NCI-H2227 (cell line): ENCODE results near the gene GARIN3.
"Not testable (repeated sequence)": the region's sequence is repeated elsewhere in the genome, so short reads cannot be mapped to it uniquely, and the experiment has no call there.

Experiments
- DNase-seq: peaks from one replicate; lab custom pipeline; 2025; ENCODE audit not compliant: unreplicated experiment; lab: John Stamatoyannopoulos, UW

GARIN3 gene

DNA sequence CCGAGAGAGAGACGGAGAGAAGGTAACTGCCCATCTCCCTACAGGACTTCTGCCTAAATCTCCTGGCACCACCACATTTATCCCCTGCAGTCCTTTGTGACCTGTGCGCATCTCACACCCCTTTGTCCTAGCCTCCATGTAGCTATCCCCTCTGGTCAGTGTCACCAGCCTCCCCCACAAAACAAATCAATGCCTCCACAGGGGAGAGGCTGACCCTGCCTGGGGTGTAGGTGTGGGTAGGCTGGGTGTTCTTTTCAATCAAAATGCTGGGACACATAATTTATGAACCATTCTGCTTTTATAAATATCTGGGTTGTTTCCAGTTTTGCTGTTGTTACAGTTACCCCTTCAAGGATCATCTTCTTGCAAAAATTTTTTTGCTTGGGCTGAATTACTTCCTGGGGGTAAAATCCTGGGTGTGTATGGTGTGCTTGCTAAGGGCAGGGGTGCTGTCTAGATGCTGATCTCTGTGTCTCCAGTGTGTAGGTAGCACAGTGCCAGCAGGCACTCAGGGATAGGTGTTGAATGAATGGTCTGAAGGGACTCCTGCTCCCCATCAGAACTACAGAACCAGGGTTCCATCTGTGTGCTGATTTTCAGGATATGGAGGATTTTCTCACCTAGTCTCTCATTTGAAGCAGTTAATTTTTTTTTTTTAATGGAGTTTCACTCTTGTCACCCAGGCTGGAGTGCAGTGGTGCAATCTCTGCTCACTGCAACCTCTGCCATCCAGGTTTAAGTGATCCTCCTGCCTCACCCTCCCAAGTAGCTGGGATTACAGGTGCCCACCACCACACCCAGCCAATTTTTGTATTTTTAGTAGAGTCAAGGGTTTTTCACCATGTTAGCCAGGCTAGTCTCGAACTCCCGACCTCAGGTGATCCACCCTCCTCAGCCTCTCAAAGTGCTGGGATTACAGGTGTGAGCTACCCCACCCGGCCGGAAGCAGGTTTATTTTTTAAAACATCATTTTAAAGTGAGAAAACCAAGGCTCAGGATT is at the start of gene GARIN3:
Gene GARIN3, minus strand, starts transcription at position 51 of the 1,000 bp plus-strand sequence. CDS start 96 bp downstream, outside the sequence.
- DNase-seq = no peak

- no peak for DNase-seq
These were observed 49.6 kb upstream of the GARIN3 start for GRCh38 chr5:157215514-157216167.

DNA sequence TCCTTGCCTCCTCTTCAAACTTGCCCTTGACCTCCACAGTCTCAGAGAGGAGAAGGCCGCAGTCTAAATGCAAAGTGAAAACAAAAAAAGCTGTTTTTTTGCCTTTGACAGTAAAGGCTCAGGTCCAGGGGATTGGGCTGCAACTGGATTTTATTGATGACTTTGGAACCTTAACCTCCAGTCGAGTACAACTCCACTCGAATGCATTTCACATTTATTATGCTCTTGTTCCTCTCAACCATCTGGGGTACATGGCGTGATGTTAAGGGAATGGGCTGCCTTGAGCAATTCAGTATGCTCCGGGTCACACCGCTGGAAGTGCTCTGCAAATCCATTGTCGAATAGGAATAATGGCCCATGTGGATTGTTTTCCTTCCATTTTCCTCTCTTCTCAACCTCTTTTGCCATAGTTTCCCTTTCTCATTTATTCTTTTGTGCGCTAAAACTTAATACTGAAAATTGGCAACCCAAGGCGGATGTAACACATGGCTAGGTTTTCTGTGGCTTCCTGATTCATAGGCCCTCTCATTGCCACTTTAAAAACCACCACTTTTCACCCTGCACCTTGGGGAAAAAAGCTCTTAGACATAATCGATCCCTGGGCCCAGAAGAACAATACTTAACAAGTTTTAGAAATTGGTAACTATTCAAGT is 48.9 kb upstream of the GARIN3 start:
- DNase-seq = peak; percentile 15

GRCh38 chr5:157214415-157214814 is 48.4 kb upstream of the GARIN3 start:
- DNase-seq = no peak

DNA sequence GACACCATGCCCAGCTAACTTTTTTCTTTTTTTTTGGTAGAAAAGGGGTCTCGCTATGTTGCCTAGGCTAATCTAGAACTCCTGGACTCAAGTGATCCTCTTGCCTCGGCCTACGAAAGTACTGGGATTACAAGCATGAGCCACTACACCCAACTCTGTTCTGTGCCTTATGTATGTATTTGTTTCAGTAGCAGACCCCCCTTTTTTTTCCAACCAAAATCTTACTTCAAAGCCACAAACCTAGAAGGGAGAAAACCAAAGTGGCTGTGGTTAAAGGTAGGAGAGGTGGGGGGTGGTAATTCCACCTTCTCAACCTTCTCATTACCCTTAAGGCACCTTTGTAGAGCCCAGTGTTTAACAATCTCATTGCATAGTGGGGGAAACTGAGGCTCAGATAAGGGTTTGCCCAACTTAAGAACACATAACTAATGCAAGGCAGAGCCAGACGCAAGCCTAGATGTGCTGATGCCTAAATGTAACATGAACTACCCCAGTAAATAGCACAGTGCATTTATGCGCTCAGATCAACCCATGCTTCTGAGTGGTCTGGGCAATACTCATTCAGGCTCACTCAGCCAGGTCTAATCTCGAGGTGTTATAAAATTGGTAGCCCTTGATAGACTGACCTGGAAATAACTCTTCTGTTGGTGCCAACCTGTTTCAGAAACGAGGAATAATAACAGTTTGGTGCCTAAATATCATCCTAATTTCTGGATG is 47.6 kb upstream of the GARIN3 start:
- no peak for DNase-seq

DNA sequence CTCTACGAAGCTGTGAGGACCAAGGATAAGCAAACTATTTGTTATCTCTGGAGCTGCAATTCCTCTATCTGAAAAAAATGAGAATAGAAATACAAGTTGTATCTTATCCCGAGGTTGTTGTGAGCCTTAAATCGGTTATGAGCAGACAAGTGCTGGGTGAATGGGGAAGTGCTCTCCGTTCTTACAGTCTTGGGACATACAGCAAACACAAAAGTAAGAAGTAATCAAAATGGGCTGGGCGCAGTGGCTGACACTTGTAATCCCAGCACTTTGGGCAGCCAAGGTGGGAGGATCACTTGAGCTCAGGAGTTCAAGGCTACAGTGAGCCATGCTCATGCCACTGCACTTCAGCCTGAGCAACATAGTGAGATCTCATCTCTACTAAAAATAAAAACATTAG is 46.2 kb upstream of the GARIN3 start:
- DNase-seq = no peak

GRCh38 chr5:157210652-157211051 is 44.6 kb upstream of the GARIN3 start:
- not testable (repeated sequence) for DNase-seq

DNA sequence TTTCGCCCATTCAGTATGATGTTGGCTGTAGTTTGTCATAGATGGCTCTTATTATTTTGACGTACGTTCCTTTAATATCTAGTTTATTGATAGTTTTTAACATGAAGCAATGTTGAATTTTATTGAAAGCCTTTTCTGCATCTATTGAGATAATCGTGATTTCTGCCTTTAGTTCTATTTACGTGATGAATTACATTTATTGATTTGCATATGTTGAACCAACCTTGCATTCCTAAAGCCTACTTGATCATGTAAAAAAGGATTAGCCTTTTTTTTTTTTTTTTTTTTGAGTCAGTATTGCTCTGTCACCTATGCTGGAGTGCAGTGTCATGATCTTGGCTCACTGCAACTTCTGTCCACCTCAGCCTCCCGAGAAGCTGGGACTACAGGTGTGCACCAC is 39.6 kb upstream of the GARIN3 start:
- no peak for DNase-seq

DNA sequence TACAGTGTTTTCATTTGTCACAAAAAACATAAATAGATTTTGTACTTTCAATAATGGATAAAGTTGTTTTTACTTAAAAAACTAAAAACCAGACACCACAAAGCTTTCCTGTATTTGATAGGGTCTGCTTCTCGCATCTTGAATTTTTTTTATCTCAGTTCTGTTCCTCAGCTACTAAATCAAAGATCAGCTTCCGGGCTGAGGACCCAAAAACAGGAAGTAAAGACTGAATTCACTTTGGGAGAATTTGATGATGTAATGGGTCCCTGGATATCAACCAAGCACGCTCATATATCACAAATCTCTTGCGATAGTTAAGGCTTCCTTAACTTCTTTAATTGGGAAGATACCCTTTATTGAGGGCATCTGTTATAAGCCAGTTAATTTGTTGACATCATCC is 38.7 kb upstream of the GARIN3 start:
- no peak for DNase-seq

DNA sequence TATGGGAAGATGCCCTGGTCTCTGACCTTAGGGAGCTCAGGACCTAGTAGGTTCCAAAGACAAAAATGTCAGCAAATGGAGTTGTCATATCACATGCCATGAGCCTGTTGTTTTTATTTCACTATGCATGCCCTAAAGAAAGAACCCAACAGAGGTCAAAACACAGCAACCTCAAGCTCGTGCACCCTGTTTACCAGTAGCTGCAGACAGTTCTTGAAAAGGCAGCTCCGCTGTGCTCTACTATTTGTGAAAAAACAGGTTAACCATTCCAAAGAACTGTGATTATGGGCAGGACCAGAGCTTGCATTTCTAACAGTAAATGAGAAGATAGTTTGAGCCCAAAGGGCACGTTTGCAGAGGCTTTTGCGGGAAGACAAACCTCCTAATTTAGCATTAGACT is 37.4 kb upstream of the GARIN3 start:
- DNase-seq = no peak

- DNase-seq = no peak
These were observed 35.8 kb upstream of the GARIN3 start for GRCh38 chr5:157201857-157202256.

GRCh38 chr5:157198277-157198986 is 32.4 kb upstream of the GARIN3 start:
- no peak for DNase-seq

DNA sequence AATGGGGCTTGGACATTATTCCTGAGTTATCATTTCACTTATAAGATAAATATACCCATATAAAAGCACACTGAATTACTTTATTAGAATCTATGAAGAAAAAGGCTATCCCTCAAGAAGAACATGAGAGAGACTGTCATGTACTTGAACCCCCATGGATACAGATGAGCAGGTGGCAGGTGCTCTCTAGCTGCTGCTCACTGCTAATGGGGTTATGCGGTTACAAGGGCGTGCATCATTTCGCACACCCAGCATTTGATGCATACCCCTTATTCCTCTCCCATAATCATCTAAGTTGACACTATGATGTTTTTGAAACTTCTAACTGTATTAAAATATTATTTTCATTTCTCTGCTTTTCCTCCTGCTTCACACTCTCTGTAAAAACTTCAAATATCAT is 31.0 kb upstream of the GARIN3 start:
- DNase-seq = peak; percentile 0

DNA sequence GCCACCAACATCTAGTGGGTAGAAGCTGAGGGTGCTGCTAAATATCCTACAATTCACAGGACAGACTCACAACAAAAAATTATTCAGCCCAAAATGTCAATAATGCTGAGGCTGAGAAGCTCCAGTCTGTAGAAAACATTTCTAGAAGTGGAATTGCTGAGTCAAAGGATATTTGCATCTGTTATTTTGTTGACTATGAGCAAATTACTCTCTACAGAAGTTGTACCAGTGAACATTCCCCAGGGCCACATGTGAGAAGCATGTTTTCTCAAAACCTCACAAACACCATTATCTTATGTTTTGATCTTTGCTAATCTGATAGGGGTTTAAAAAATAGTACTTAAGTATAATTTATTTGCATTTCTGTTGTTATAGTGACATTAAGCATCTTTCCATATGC is 30.0 kb upstream of the GARIN3 start:
- DNase-seq = no peak

DNA sequence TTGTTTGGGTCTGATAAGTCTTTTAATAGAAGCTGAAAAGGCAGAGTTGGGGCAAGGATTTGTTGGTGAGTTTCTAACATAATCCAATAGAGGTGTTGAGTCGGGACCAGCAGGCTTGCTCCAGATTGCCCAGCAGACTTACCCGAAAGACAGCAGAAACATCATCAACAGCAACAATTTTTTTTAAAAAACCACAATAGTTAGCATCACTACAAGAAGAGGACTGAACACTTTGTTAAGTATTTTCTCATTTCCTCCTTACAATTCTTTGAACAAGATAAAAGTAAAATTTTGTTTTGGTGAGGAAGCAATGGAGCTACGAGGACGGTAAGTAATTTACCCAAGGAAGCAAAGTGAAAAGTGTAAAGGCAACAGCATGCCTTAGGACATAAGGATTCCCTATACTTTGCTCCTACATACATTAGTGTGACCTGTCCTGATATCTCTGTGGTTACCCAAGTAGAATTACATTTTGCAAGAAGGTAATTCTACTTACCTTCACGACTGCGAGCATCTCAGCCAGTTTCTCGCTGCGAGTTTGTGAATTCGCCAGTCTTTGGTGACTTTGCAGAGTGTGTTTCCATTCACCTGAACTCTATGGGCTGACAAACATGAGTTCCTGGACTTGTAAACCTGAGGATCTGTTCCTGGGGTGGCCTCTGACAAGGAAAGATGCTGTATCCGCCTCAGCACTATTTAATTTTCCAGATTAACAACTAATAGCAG is 27.8 kb upstream of the GARIN3 start:
- DNase-seq = no peak

- no peak for DNase-seq
These were observed 23.2 kb upstream of the GARIN3 start for GRCh38 chr5:157189223-157189622.

DNA sequence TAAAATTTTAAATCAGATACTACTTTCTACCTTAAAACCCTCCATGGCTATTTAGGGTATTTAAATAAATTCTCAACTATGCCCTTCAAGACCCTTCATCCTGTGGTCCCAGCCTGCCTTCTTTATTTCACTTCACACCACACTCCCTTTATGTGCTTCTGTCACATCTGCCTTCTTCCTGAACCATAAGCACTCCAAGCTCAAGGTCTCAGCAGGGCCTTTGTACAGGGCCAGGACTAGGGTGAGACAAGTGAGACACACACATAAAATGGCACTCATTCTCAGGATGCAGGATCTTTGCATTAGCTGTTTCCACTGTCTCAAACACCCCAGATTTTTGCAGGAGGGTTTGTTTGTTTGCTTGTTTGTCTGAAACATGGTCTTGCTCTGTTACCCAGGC is 22.2 kb upstream of the GARIN3 start:
- DNase-seq = no peak

DNA sequence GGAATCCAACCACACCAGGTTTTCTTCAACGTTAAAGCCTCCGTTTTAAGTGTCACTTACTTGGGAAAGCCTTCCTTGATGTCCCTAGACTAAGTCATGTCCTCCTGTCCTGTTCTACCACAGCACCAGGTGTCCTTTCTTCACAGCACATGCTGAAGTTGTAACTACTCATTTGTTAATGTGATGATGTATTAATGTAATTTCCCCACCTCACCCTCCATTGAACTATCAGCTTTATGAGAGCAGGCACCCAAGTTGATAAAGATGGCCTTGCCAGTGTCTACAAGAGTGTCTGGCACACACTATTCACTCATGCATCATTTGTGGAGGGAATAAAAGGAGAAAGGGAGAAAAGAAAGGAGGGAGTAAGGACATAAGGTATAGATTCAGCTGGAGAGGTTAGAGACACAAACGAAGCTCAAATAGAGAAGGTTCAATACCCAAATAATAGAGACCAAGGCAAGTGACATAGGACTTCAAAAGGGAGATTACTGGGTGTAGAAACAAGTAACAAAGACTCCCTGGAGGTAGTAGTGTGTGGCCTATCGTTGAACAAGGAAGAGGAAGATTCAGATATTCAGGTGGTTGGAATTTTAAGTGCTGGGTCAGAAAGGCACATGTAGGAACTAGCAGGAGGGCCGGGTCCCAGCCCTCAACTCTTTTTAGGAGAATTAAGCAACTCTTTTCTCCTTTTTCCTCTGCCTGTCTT is 21.1 kb upstream of the GARIN3 start:
- DNase-seq = no peak
